GM12864 (cell line): Measurements from ENCODE around the gene PTGER4.

Experiments
- DNase-seq: peaks from one replicate; pipeline ENCODE4 v3.0.0-alpha.2; 2011; ENCODE audit warnings: low read depth
- H3K4me3 ChIP-seq: 2 replicates; pipeline ENCODE4 v1.5.1; 2011; ENCODE audit warnings: mild to moderate bottlenecking, low read depth, low read length, control low read depth
- TF ChIP-seq, protein P1 (sequence below): IDR thresholded peaks from 2 replicates; pipeline ENCODE4 v1.5.1; 2011; ENCODE audit warnings: low read depth, mild to moderate bottlenecking, moderate library complexity, low read length, control low read depth, inconsistent platforms; ENCODE audit errors: missing control alignments

Gene PTGER4

DNA sequence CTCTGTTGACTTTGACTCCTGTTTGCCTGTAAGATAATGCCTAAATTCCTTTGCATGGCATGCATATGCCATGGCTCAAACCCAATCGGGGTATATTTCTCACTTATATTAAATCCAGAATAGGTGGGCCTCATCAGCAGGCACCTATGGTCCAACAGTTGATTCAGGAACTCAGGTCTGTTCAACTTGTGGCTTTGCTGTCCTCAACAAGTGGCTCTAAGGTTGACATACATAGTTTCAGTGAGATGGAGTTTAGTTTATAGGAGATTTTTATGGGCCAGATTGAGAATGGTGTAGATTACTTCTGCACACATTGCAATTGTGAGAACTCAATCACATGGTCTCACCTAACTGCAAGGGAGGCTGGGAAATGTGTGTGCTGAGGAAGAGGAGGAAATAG lies 31.6 kb upstream of the PTGER4 start:
- DNase-seq = no peak
- TF ChIP-seq, protein P1, sequence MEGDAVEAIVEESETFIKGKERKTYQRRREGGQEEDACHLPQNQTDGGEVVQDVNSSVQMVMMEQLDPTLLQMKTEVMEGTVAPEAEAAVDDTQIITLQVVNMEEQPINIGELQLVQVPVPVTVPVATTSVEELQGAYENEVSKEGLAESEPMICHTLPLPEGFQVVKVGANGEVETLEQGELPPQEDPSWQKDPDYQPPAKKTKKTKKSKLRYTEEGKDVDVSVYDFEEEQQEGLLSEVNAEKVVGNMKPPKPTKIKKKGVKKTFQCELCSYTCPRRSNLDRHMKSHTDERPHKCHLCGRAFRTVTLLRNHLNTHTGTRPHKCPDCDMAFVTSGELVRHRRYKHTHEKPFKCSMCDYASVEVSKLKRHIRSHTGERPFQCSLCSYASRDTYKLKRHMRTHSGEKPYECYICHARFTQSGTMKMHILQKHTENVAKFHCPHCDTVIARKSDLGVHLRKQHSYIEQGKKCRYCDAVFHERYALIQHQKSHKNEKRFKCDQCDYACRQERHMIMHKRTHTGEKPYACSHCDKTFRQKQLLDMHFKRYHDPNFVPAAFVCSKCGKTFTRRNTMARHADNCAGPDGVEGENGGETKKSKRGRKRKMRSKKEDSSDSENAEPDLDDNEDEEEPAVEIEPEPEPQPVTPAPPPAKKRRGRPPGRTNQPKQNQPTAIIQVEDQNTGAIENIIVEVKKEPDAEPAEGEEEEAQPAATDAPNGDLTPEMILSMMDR = no peak
- H3K4me3 ChIP-seq = no peak overlapping the region

DNA sequence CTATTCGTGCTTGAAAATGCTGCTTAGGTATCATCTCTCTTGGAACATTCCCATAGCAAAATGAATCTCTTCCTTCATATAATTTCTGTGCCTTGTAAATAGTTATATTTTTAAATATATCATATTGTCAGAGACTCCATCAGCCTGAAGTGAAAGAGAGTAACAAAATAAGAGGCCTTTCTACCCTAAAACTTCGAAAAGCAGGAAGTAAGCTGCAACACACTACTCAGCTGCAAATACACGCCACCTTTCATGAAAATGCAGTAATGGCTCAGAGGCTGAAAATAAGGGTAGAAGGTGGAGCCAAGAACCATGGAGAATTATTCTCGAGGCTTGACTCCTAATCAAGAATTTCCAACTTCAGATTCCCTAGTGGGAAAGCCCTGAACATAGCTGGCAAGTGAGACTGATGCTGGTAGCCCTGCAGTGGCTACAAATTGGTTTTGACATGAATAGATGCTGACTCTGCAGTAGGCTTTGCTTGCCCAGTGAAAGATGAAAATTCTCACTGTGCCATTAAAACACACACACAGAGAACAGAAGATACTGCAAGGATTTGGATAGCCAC lies 30.2 kb upstream of the PTGER4 start:
- TF ChIP-seq, protein P1 = no peak
- no peak for DNase-seq
- no peak overlapping the region for H3K4me3 ChIP-seq

DNA sequence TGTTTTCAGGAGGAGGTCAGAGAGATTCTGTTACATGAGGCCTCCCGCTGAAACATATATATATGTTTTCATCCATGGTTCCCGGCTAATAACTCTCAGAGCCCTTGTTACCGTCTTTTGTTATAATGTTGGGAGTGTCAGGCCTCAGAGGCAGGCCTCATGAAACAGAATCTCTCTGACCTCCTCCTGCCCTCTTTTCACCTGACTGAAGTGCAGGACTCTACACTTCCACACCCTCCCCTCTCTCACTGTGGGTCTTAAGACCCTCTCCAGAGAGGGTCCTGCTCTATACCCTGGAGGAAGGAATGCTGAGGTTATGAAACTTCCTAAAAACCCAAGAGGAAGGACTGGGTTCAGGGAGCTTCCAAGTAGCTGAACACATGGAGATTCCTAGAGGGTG lies 28.5 kb upstream of the PTGER4 start:
- DNase-seq = no peak
- TF ChIP-seq, protein P1 = no peak
- no peak overlapping the region for H3K4me3 ChIP-seq

DNA sequence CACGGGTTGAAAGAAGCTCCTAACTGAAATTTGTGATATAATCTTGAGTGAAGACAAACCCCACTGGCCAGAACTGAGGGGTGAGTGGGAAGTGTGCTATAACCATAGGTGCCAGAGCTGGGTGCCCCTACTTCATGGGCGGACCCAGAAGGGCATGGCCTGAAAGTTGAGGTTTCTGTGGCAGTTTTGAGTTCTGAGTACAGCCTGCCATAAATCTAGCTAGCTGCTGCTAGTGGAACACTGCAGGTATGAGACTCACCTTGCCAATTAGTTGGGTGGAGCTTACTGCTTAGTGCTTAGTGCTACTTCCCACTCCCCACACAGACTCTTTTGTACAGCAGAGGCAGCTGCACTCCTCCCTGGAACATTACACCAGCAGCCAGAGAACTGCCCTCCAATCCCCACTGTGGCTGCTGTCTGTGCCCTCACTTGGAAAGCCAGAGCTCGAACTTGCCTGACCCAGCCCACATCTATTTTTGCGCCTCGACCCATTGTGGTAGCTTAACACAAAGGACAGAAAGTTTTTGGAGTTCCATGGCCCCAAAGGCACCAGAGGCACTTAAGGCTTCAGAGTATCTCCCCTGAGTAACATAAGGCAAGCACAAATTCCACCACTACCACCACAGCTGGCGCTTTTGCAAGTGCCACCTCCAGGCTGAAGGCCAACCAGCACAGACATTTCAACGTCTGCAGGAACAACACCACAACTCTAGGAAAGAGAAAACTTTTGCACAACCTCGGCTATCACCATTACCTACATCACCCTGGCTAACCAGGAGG lies 27.1 kb upstream of the PTGER4 start:
- DNase-seq = no peak
- no peak overlapping the region for H3K4me3 ChIP-seq
- TF ChIP-seq, protein P1 = no peak

DNA sequence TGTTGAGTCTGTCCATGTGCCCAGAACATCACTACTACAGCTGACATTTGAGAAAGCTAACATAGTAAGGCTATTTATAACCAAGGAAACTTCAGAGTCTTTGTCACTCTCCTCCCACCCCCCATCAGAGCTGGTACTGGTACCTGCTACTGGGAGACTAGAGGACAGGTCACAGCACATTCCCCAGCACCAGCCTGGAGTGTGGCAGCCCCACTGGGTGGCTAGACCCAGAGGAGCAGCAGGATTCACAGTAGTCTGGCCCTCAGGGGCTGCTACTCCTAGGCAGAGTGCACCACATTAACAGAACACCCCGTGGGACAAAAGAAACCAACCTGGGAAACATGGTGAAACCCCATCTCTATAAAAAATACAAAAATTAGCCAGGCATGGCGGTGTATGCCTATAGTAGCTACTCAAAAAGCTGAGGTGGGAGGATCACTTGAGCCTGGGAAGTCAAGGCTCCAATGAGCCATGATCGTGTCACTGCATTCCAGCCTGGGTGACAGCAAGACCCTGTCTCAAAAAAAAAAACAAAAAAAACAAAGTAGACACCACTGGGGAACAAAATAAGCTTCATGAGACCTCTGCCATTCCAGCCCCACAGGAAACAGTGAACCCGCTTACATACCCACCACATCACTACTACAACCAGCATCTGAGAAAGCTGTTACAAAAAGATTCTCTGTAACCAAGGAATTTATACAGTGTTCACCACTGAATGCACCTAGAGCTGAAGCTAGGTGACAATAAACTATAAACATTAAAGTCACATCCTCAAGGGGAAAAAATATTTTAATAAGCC lies 26.3 kb upstream of the PTGER4 start:
- DNase-seq = no peak
- no peak overlapping the region for H3K4me3 ChIP-seq
- TF ChIP-seq, protein P1 = no peak

DNA sequence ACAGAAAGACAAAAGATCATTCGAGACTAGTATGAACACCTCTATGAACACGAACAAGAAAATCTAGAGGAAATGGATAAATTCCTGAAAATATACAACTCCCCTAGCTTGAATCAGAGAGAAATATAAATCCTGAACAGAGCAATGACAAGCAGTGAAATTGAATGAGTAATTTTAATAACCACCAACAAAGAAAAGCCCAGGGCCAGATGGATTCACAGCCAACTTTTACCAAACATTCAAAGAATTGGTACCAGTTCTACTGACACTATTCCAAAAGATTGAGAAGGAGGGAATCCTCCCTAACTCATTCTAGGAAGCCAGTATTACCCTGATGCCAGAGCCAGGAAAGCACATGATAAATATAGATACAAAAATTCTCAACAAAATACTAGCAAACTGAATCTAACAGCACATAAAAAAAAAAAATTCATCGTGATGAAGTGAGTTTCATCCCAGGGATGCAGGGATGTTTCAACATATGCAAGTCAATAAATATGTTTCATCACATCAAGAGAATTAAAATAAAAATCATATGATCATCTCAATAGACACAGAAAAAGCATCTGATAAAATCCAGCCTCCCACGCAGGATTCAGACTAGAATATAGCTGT lies 25.2 kb upstream of the PTGER4 start:
- TF ChIP-seq, protein P1 = no peak
- no peak overlapping the region for H3K4me3 ChIP-seq
- DNase-seq = no peak
